ENCODE data around the gene ANKRD30A.
"Not testable (repeated sequence)": the region's sequence is repeated elsewhere in the genome, so short reads cannot be mapped to it uniquely, and the experiment has no call there.

Gene ANKRD30A

DNA sequence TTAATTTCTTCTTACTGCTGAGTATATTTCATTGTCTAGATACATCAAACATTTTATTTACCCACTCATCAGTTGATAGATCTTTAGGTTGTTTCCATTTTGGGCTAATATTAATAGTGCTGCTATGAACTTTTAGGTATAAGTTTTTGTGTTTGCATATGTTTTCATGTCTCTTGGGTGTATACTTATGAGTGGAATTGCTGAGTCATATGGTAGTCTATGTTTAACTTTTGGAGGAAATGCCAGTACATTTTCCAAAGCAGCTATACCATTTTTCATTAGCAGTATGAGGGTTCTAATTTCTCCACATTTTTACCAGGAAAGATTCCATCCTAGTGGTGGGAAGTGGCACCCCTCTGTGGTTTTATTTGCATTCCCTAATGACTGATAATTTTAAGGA, 101.1 kb downstream of the ANKRD30A start:
- TF ChIP-seq POLR2A (IDR thresholded peaks at IDR 0.05; ENCODE audit: low read length), result no peak
- TF ChIP-seq GATA1 (IDR thresholded peaks at IDR 0.05; ENCODE audit: low read depth, low read length), result no peak
- no peak for DNase-seq

- TF ChIP-seq GATA1 (IDR thresholded peaks at IDR 0.05; ENCODE audit: low read depth, low read length), result no peak
- TF ChIP-seq POLR2A (IDR thresholded peaks at IDR 0.05; ENCODE audit: low read length), result no peak
Observed at GRCh38 chr10:37234692-37235091, 109.3 kb downstream of the ANKRD30A start.

DNA sequence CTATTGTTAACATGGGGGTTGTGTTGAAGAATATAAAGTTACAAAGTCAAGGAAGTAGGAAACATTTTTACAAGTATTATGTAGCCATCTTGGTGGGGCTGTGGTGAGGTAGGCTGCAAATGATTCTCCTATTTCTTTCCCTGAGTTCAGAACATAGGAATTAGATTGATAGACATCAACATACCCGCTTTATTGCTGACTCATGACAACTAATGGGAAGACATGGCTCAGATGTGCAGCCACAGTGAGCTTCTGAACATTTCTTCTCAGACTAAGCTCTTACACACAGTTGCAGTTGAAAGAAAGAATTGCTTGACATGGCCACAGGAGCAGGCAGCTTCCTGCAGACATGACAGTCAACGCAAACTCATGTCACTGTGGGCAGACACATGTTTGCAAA, 110.7 kb downstream of the ANKRD30A start:
- no peak for DNase-seq
- no peak for TF ChIP-seq GATA1 (IDR thresholded peaks at IDR 0.05; ENCODE audit: low read depth, low read length)
- TF ChIP-seq POLR2A (IDR thresholded peaks at IDR 0.05; ENCODE audit: low read length), result no peak

More at GRCh38 chr10:37234692-37235091, 109.3 kb downstream of the ANKRD30A start:
- DNase-seq, result no peak

GRCh38 chr10:37240223-37240622, 114.8 kb downstream of the ANKRD30A start:
- no peak for DNase-seq
- TF ChIP-seq GATA1 (IDR thresholded peaks at IDR 0.05; ENCODE audit: low read depth, low read length), result no peak

GRCh38 chr10:37246637-37247036, 121.2 kb downstream of the ANKRD30A start:
- TF ChIP-seq POLR2A (IDR thresholded peaks at IDR 0.05; ENCODE audit: low read length) (no peak), GATA1 (IDR thresholded peaks at IDR 0.05; ENCODE audit: low read depth, low read length) (no peak)
- DNase-seq, result no peak

GRCh38 chr10:37255837-37256236, 130.4 kb downstream of the ANKRD30A start:
- not testable (repeated sequence) for DNase-seq

DNA sequence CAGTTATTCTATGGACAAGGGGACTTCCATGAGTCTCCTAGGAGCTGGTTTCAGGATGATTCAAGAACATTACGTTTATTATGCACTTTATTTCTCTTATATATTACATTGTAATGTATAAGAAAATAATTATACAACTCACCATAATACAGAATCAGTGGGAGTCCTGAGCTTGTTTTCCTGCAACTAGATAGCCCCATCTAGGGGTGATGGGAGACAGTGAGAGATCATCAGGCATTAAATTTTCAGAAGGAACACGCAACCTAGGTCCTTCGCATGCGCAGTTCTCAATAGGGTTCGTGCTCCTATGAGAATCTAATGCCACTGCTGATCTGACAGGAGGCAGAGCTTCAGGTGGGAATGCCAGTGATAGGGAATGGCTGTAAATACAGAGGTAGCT, 137.9 kb downstream of the ANKRD30A start:
- DNase-seq, result no peak
- TF ChIP-seq POLR2A (IDR thresholded peaks at IDR 0.05; ENCODE audit: low read length), result no peak
- no peak for TF ChIP-seq GATA1 (IDR thresholded peaks at IDR 0.05; ENCODE audit: low read depth, low read length)

- no peak for DNase-seq
- TF ChIP-seq GATA1 (IDR thresholded peaks at IDR 0.05; ENCODE audit: low read depth, low read length) (no peak), POLR2A (IDR thresholded peaks at IDR 0.05; ENCODE audit: low read length) (no peak)
Observed at GRCh38 chr10:37268266-37268665, 142.9 kb downstream of the ANKRD30A start.

DNA sequence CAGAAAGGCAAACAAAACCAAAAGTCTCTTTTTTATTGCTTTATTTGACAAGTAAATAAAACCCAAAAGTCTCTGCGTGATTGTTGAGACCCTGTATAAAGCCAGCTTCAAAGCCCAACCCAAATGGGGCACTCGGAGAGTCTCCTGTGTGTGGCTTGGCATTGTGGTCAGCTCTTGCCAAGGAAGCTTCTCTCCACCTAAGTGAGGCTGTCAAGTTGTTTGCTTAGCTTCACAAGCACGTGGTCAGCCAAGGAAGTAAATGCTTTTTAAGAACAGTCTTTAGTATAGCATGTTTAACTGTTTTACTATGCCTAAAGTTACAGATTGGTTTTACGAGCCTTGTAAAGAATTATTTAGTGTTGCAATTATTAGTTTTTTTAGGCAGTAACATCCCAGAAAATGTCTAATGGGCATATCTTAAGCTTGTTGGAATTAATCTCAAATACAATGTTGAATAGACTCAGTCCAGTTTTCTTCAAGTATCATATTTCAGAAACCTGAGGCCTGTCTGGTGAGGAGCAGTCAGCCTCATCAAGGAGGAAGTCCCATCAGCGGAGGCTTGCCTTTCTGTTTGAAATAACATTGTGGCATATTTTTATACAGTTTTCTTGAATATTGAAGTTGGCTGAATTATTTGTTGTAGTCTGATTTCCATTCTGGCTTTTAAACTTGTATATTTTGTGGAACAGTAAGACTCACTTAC, 144.3 kb downstream of the ANKRD30A start:
- no peak for DNase-seq
- TF ChIP-seq GATA1 (IDR thresholded peaks at IDR 0.05; ENCODE audit: low read depth, low read length) (no peak), POLR2A (IDR thresholded peaks at IDR 0.05; ENCODE audit: low read length) (no peak)

DNA sequence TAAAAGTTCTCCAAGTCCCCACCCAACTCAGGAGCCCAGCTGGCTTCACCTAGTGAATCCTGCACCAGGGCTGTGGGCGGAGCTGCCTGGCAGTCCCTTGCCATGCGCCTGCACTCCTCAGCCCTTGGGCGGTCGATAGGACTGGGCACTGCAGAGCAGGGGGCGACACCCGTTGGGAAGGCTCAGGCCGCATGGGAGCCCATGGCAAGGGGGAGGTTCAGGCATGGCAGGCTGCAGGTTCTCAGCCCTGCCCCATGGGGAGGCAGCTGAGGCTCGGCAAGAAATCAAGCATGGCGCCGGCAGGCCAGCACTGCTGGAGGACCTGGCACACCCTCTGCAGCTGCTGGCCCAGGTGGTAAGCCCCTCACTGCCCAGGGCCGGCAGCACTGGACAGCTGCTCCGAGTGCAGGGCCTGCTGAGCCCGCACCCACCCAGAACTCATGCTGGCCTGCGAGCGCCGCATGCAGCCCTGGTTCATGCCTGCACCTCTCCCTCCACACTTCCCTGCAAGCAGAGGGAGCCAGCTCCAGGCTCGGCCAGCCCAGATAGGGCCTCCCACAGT, 149.9 kb downstream of the ANKRD30A start:
- TF ChIP-seq POLR2A (IDR thresholded peaks at IDR 0.05; ENCODE audit: low read length) (no peak), GATA1 (IDR thresholded peaks at IDR 0.05; ENCODE audit: low read depth, low read length) (no peak)
- no peak for DNase-seq

- TF ChIP-seq GATA1 (IDR thresholded peaks at IDR 0.05; ENCODE audit: low read depth, low read length), result no peak
- no peak for TF ChIP-seq POLR2A (IDR thresholded peaks at IDR 0.05; ENCODE audit: low read length)
- no peak for DNase-seq
Observed at GRCh38 chr10:37285063-37285462, 159.7 kb downstream of the ANKRD30A start.

DNA sequence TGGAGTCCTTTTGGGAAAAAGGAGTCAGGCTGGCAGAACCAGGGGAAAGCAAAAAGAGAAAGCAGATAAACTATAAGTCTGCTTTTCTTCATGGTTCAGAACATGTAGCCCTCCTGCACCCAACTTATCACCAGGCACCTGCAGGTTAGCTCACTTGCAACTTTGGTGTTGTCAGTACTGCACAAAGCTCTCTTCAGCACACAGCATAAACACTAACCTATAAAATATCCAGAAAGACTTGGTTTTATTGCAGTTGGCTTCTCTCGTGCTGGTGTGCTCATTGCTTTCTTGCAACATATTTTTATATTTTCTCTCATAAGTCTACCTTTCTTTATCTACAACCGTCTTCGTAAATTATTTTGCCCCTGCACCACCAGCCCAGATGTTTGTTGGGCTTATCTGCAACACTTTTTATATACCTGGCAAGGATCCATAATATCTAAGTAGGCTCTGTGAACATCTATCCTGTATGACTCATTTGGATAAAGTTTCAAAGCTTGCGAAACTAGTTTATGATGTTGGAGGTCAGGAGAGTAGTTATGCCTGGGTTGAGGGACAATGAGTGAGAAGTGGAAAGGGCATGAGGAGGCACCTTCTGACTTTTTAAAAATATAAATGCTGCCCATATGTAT, 164.6 kb downstream of the ANKRD30A start:
- no peak for TF ChIP-seq GATA1 (IDR thresholded peaks at IDR 0.05; ENCODE audit: low read depth, low read length)
- TF ChIP-seq POLR2A (IDR thresholded peaks at IDR 0.05; ENCODE audit: low read length), result no peak
- no peak for DNase-seq

DNA sequence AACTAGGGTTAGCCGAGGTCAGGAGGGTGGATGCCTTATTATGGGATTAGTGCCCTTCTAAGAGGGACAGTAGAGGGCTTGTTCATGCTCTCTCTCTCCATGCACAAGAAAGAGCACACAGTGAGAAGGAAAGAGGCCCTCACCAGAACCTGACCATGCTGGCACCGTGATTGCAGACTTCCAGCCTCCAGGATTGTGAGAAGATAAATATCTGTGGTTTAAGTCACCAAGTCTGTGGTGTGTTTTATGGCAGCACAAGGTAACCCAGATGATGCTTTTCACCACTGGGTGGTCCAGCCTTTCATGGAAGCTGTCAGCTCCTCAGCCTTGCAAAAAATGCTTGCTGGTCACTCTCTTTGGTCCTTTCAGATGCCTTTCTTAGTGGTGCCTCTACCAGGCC, 175.9 kb downstream of the ANKRD30A start:
- TF ChIP-seq POLR2A (IDR thresholded peaks at IDR 0.05; ENCODE audit: low read length) (no peak), GATA1 (IDR thresholded peaks at IDR 0.05; ENCODE audit: low read depth, low read length) (no peak)
- DNase-seq, result no peak

DNA sequence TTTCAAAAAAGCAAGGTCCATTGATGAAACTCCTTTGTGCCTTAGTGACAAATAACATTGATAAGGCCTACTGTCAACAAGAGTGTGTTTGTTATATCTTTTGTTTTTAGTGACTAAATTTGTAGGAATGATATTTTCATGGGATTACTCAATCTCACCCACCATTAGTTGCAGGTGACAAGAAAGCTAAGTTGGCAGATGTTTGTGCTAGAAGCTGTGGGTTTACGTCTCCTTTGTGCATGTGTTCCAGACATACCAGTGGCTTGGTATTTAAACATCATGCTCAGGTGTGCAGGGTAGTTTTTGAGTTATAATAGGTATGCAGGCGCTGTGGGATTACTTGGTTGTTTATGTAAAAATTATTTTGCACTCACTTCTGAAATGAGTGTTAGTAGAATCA, 178.6 kb downstream of the ANKRD30A start:
- no peak for DNase-seq
- TF ChIP-seq POLR2A (IDR thresholded peaks at IDR 0.05; ENCODE audit: low read length) (no peak), GATA1 (IDR thresholded peaks at IDR 0.05; ENCODE audit: low read depth, low read length) (no peak)

DNA sequence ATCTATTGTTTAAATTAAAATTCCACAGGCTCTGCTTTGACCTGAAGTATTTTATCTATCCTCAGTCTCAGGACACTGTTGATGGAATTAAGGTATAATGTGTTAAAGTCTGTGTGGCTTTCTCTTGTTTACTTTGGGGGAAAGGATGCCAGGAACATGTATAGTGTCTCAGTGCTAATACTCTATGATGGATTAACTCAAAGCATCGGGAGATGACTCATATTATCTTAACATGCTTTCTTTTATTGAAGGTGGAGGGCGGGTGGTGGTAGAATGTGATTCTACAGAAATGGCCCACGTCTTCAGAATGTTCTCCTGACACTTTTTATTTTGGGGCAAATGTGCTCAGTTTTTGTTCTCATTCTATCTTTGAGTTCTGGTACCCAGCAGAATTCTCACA, 189.0 kb downstream of the ANKRD30A start:
- no peak for TF ChIP-seq GATA1 (IDR thresholded peaks at IDR 0.05; ENCODE audit: low read depth, low read length)
- no peak for TF ChIP-seq POLR2A (IDR thresholded peaks at IDR 0.05; ENCODE audit: low read length)
- no peak for DNase-seq
